Measurements from ENCODE around the gene C16orf86.

C16orf86 gene

DNA sequence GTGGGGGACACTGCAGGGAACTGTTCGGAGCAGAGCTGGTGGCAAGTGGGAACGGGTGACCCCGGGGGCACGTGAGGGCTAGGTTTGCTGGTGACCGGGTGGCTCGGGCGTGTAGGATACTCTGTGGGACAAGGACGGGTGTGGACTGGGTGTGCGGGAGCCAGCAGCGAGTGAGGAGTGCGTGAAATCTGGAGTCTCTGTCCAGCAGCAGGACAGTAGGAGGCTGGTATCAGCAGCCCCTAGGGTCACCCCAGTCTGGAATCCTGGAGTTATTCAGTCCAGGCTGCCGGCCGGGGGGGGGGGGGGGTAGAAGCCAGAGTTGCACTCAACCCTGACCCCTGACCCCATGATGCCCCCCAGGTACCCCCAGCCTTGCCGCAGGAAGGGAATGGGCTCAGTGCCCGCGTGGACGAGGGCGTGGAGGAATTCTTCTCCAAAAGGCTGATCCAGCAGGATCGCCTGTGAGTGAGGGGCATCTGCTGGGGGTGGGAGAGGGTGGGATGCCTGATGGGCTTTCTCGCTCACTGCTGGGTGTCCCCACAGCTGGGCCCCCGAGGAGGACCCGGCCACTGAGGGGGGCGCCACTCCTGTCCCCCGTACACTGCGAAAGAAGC is 12.7 kb upstream of the C16orf86 start:
- H3K4me1 ChIP-seq (ENCODE audit: control insufficient read depth, insufficient read depth, low read length) = peaks cover 7% of the 10 kb centered on the region
- no peak for DNase-seq (ENCODE audit: low read depth, low spot score)
- H3K27ac ChIP-seq (ENCODE audit: low read length) = no peak overlapping the region
- H3K9me3 ChIP-seq (ENCODE audit: control insufficient read depth, insufficient read depth, low read length) = no peaks in the 10 kb centered on the region
- no CpG with 5 or more reads among the region's 25 CpGs for WGBS (ENCODE audit: insufficient coverage, insufficient read length)
- H3K36me3 ChIP-seq (ENCODE audit: control insufficient read depth, insufficient read depth, low read length) = peaks cover 13% of the 10 kb centered on the region
- H3K27me3 ChIP-seq (ENCODE audit: control insufficient read depth, insufficient read depth, low read length) = no peaks in the 10 kb centered on the region
- peak overlapping the region; percentile 55; the same call in 1 of the 2 replicates for H3K4me3 ChIP-seq (ENCODE audit: low read length)

DNA sequence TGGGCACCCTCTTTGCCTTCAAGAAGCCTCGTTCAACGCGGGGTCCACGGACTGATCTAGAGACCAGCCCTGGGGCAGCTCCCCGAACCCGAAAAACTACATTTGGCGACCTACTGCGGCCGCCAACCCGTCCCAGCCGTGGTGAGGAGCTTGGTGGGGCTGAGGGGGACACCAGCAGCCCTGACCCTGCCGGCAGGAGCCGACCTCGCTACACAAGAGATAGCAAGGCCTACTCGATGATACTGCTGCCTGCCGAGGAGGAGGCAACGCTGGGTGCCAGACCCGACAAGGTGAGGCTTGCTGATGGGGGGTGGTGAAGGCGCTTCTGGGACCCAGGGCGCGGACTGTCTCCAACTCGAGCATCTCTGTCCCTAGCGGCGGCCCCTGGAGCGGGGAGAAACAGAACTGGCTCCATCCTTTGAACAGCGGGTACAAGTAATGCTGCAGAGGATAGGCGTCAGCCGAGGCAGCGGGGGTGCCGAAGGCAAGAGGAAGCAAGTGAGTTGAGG is 12.2 kb upstream of the C16orf86 start:
- H3K4me3 ChIP-seq (ENCODE audit: low read length) = no peak overlapping the region
- WGBS (ENCODE audit: insufficient coverage, insufficient read length) = no CpG with 5 or more reads among the region's 30 CpGs
- DNase-seq (ENCODE audit: low read depth, low spot score) = no peak
- no peaks in the 10 kb centered on the region for H3K27me3 ChIP-seq (ENCODE audit: control insufficient read depth, insufficient read depth, low read length)
- no peak overlapping the region for H3K27ac ChIP-seq (ENCODE audit: low read length)
- H3K4me1 ChIP-seq (ENCODE audit: control insufficient read depth, insufficient read depth, low read length) = peaks cover 10% of the 10 kb centered on the region
- H3K36me3 ChIP-seq (ENCODE audit: control insufficient read depth, insufficient read depth, low read length) = peaks cover 11% of the 10 kb centered on the region
- H3K9me3 ChIP-seq (ENCODE audit: control insufficient read depth, insufficient read depth, low read length) = no peaks in the 10 kb centered on the region

DNA sequence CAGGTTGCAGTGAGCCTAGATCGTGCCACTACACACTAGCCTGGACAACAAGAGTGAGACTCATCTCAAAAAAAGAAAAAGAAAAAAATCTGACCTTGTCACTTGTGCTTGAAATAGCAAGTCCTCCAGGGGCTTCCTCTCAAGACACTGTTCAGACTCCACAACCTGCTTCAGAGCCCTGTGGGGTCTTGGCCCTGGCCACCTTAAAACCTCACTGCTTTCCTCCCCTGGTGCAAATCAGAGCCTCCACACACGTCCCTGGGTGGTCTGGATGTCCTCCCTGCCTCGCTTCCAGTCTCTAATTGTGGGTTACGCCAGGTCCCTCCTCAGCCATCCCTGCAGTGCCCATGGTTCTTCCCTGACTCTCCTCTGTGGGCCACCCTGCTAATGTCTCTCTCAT is 11.3 kb upstream of the C16orf86 start:
- DNase-seq (ENCODE audit: low read depth, low spot score) = no peak
- whole genome bisulfite sequencing (ENCODE audit: insufficient coverage, insufficient read length) = no CpG with 5 or more reads among the region's 4 CpGs
- Histone ChIP-seq H3K27ac (ENCODE audit: low read length) (no peak overlapping the region), H3K36me3 (ENCODE audit: control insufficient read depth, insufficient read depth, low read length) (peaks cover 11% of the 10 kb centered on the region), H3K4me1 (ENCODE audit: control insufficient read depth, insufficient read depth, low read length) (peaks cover 7% of the 10 kb centered on the region), H3K4me3 (ENCODE audit: low read length) (no peak overlapping the region), H3K9me3 (ENCODE audit: control insufficient read depth, insufficient read depth, low read length) (no peaks in the 10 kb centered on the region), H3K27me3 (ENCODE audit: control insufficient read depth, insufficient read depth, low read length) (no peaks in the 10 kb centered on the region)

DNA sequence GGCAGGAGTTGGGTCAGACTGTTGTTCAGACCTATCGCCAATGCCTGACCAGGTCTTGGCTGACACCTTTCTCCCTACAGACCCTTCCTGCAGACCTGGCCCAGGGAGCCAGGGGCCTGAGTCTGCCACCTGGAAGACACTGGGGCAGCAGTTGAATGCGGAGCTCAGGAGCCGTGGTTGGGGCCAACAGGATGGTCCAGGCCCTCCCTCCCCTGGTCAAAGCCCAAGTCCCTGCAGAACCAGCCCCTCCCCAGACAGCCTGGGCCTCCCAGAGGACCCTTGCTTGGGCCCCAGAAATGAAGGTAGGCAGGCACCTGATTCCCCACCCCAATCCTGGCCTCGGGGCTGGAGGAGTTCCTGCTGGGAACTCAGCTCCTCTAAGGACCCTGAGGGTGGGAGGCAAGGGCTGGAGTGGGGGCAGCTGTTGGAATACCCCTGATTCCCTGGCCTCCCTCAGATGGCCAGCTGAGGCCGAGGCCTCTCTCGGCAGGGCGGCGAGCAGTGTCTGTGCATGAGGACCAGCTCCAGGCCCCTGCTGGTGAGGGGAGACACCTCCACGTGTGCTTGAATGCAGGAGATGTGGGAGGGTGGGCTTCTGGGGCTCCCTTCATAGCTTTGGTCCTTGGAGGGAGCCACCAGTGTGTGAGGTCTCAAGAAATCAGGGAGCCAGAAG is 10.1 kb upstream of the C16orf86 start:
- no peak for DNase-seq (ENCODE audit: low read depth, low spot score)
- H3K36me3 ChIP-seq (ENCODE audit: control insufficient read depth, insufficient read depth, low read length) = peaks cover 10% of the 10 kb centered on the region
- H3K9me3 ChIP-seq (ENCODE audit: control insufficient read depth, insufficient read depth, low read length) = no peaks in the 10 kb centered on the region
- H3K4me3 ChIP-seq (ENCODE audit: low read length) = no peak overlapping the region
- WGBS (ENCODE audit: insufficient coverage, insufficient read length) = no CpG with 5 or more reads among the region's 9 CpGs
- H3K27ac ChIP-seq (ENCODE audit: low read length) = no peak overlapping the region
- H3K4me1 ChIP-seq (ENCODE audit: control insufficient read depth, insufficient read depth, low read length) = peaks cover 7% of the 10 kb centered on the region
- H3K27me3 ChIP-seq (ENCODE audit: control insufficient read depth, insufficient read depth, low read length) = no peaks in the 10 kb centered on the region

DNA sequence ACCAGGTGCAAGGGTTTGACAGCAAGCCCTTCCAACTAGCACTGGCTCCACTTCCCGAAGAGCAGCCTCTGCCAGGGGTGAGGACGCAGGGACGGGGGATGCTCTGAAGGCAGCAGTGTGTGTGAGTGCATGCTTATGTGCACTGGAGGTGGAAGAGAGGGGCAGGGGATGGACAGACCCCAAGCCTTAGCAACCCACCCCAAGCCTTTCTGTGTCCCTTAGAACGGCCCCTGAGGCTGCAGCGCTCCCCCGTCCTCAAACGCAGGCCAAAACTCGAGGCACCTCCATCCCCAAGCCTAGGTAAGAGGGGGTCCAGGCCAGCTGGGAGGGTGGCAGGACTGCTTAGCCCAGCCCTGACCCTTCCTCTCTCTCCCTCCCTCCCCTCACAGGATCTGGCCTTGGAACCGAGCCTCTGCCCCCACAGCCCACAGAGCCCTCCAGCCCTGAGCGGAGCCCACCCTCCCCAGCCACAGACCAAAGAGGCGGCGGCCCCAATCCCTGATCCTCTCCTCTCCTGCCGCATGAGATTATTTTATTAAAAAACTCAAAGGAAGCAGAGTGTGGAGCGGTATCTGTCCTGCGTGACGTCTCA is 9.5 kb upstream of the C16orf86 start:
- no peak overlapping the region for H3K4me3 ChIP-seq (ENCODE audit: low read length)
- H3K27ac ChIP-seq (ENCODE audit: low read length) = no peak overlapping the region
- H3K27me3 ChIP-seq (ENCODE audit: control insufficient read depth, insufficient read depth, low read length) = no peaks in the 10 kb centered on the region
- H3K4me1 ChIP-seq (ENCODE audit: control insufficient read depth, insufficient read depth, low read length) = peaks cover 7% of the 10 kb centered on the region
- WGBS (ENCODE audit: insufficient coverage, insufficient read length) = no CpG with 5 or more reads among the region's 16 CpGs
- no peaks in the 10 kb centered on the region for H3K9me3 ChIP-seq (ENCODE audit: control insufficient read depth, insufficient read depth, low read length)
- peaks cover 6% of the 10 kb centered on the region; the same call in 1 of the 2 replicates for H3K36me3 ChIP-seq (ENCODE audit: control insufficient read depth, insufficient read depth, low read length)
- DNase-seq (ENCODE audit: low read depth, low spot score) = no peak

DNA sequence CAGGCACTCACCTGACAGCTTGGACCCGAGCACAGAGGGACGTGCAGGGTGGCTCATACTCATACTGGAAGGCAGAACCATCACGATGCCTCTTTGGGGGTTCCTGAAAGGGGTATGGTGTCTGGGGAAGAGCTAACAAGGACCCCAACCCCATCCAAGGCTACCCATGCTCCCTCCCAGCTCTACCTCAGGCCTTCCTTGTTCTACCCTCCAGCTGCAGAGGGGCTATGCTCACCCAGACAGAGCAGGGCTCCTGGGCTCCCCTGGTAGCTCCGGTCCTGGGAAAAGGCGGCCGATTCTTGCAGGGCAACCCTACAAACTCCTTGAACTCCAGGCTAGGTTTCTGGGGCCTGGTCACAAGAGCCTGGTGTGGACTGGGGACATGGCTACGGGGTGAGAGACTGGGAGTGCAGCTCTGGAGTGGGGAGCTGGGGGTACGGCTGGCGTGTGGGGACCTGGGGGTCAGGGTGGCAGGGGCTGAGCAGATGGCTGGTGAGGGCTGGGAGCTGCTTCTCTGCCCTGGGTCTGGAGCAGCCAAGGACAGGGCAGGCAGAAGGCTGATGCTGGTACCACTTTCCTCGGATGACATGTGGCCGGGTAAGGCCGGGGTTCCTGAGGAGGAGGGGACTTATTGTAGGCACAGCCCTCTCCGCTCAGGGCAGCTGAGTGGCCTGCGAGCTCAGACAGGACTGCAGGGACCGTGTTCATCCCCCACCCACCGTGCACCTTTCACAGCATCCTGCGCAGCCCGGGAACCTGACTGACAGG is 8.7 kb upstream of the C16orf86 start:
- Histone ChIP-seq H3K27ac (ENCODE audit: low read length) (no peak overlapping the region), H3K4me3 (ENCODE audit: low read length) (no peak overlapping the region), H3K4me1 (ENCODE audit: control insufficient read depth, insufficient read depth, low read length) (peaks cover 7% of the 10 kb centered on the region), H3K9me3 (ENCODE audit: control insufficient read depth, insufficient read depth, low read length) (no peaks in the 10 kb centered on the region), H3K36me3 (ENCODE audit: control insufficient read depth, insufficient read depth, low read length) (peaks cover 6% of the 10 kb centered on the region; the same call in 1 of the 2 replicates), H3K27me3 (ENCODE audit: control insufficient read depth, insufficient read depth, low read length) (no peaks in the 10 kb centered on the region)
- WGBS (ENCODE audit: insufficient coverage, insufficient read length) = no CpG with 5 or more reads among the region's 18 CpGs
- DNase-seq (ENCODE audit: low read depth, low spot score) = no peak

DNA sequence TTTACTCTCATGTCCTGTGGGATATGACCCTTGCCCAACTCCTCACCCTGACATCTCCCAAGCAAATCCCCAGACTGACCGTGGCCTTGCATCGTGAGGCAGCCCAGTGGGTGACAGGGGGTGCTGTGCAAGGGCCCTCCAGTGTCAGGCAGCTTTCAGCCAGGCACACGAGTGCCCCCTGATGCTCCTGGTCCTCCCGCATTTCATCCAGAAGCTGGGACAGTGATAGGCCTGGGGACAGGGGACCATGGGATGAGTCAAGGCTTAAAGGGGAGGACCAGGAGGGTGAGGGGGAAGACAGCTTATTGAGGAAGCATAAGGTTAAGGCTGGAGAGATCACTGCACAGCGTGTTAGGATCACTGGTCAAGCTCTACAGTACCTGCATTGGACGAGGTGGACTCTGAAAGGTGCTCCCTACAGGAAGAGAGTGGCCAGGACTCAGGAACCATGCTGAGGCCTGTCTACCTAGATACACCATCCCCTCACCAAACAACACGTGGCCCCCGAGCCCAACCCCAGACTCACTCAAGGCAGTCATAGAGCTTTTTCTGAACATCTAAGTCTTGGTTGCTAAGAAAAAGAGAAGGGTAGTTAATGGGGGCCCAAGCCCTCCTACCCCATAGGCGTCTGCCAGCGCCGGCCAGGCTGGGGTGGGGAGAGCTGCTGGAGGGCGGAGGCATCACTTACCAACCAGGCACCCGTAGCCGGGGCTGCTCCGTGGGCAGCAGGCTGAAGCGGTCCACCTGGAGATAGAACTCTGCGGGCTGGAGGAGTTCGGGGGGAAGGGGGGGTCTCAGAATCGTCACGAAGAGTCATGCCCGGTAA is 7.6 kb upstream of the C16orf86 start:
- no CpG with 5 or more reads among the region's 21 CpGs for WGBS (ENCODE audit: insufficient coverage, insufficient read length)
- Histone ChIP-seq H3K36me3 (ENCODE audit: control insufficient read depth, insufficient read depth, low read length) (peaks cover 6% of the 10 kb centered on the region; the same call in 1 of the 2 replicates), H3K9me3 (ENCODE audit: control insufficient read depth, insufficient read depth, low read length) (no peaks in the 10 kb centered on the region), H3K4me3 (ENCODE audit: low read length) (peak overlapping the region; percentile 92; the same call in 1 of the 2 replicates), H3K27ac (ENCODE audit: low read length) (no peak overlapping the region), H3K4me1 (ENCODE audit: control insufficient read depth, insufficient read depth, low read length) (peaks cover 5% of the 10 kb centered on the region), H3K27me3 (ENCODE audit: control insufficient read depth, insufficient read depth, low read length) (no peaks in the 10 kb centered on the region)
- no peak for DNase-seq (ENCODE audit: low read depth, low spot score)

DNA sequence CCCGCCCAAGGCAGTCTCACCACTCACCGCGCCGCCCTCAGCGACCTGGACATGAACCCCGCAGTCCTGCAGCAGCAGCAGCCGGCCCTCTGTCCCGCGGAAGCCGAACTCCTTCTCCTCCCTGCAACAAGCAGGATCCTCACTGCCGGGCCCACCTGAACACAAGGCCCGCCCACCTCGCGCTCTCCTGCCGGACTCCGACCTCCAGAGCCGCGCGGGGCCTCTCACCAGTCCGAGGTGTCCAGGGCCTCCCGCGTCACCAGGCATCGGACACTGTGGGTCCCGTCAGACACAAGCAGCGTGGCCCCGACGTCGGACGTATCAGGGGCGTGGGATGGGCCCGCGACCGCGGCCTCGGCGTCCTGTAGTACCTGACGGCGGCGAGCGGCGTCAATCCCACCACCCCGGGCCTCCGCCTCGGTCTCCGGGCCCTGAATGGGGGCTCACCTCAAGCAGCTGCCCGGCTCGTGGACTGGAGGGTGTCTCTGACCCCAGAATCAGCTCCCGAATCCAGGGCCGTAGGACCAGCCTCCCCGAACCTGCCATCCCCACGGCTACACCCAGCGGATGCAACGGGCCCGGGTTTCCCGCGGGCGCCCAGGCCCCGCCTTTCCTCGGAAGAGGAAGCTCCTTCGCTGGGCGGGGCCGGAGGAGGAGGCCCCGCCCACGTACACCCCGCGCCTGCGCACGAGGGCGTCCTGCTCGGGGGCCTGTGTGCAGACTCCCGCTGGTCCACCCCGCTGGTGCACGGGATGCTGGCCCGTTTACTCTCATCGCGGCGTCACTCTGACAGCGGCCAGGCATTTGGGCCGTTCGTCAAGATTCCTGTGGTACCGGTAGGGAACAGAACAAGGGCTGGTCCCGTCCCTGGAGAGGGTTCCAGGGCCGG is 6.7 kb upstream of the C16orf86 start, which contains the start of gene ACD:
ACD (minus strand) TSS at position 586 of the 889 bp plus-strand sequence; CDS start at position 546, 40 bp downstream.
- Histone ChIP-seq H3K36me3 (ENCODE audit: control insufficient read depth, insufficient read depth, low read length) (peaks cover 6% of the 10 kb centered on the region; the same call in 1 of the 2 replicates), H3K27me3 (ENCODE audit: control insufficient read depth, insufficient read depth, low read length) (no peaks in the 10 kb centered on the region), H3K27ac (ENCODE audit: low read length) (no peak within 1 kb of the TSS), H3K4me1 (ENCODE audit: control insufficient read depth, insufficient read depth, low read length) (peaks cover 5% of the 10 kb centered on the region), H3K4me3 (ENCODE audit: low read length) (peak within 1 kb of the TSS; percentile 92), H3K9me3 (ENCODE audit: control insufficient read depth, insufficient read depth, low read length) (no peaks in the 10 kb centered on the region)
- WGBS (ENCODE audit: insufficient coverage, insufficient read length) = no CpG with 5 or more reads among the region's 83 CpGs
- no peak for DNase-seq (ENCODE audit: low read depth, low spot score)

DNA sequence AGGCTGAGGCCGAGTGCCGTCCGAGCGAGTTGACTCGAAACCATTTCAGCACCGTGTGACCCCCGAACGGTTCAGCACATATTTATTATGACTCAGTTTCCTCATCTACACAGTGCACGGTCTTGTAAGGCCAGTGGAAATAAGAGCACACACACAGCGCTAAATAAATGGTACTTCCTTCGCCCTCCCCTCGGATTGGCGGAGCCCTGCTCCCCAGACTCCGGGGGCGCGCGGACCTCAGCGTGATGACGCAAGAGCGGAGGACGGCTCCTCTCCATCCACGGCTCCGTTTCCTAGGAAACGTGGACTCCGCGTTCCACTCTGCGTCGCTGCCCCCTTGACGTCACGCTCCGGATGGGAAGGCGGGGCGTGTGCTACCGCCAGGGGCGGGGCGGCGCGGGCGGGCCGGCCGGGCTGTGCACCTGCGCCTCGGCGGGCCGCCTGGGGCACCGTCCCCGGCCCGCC is 6.0 kb upstream of the C16orf86 start, which contains the start of gene PARD6A:
PARD6A (plus strand) TSS at position 397 of the 465 bp plus-strand sequence. CDS start 79 bp downstream, outside the sequence.
- Histone ChIP-seq H3K27ac (ENCODE audit: low read length) (no peak within 1 kb of the TSS), H3K27me3 (ENCODE audit: control insufficient read depth, insufficient read depth, low read length) (no peaks in the 10 kb centered on the region), H3K4me3 (ENCODE audit: low read length) (peak within 1 kb of the TSS; percentile 92), H3K36me3 (ENCODE audit: control insufficient read depth, insufficient read depth, low read length) (peaks cover 6% of the 10 kb centered on the region; the same call in 1 of the 2 replicates), H3K4me1 (ENCODE audit: control insufficient read depth, insufficient read depth, low read length) (peaks cover 5% of the 10 kb centered on the region), H3K9me3 (ENCODE audit: control insufficient read depth, insufficient read depth, low read length) (no peaks in the 10 kb centered on the region)
- WGBS (ENCODE audit: insufficient coverage, insufficient read length) = no CpG with 5 or more reads among the region's 48 CpGs
- DNase-seq (ENCODE audit: low read depth, low spot score) = no peak
